ENCODE data around the gene COL28A1. TPM values are rescaled to one million over a fixed set of nuclear protein-coding genes. Genes with fewer than 3 reads are reported as not detected.

Gene COL28A1
- total RNA-seq, 1 experiment from 2014 or later, result 0.26 TPM

GRCh38 chr7:7311001-7311400 lies 224.7 kb downstream of the COL28A1 start:
- DNase-seq (no peak), ATAC-seq (no peak)
- H3F3A ChIP-seq (ENCODE audit: low read length, unreplicated experiment), result no peaks in the 10 kb centered on the region
- H3K27ac ChIP-seq (ENCODE audit: low read length), result no peak overlapping the region
- no peak overlapping the region for H2AFZ ChIP-seq (ENCODE audit: low read length)
- H4K20me1 ChIP-seq (ENCODE audit: low read length), result no peaks in the 10 kb centered on the region
- H3K9me2 ChIP-seq (replicated peaks; ENCODE audit: low read length), result no peaks in the 10 kb centered on the region
- no peaks in the 10 kb centered on the region for H3K36me3 ChIP-seq (ENCODE audit: low read depth, low read length)
- H3K4me1 ChIP-seq (ENCODE audit: insufficient read depth, low read length), result no peaks in the 10 kb centered on the region
- H3K9me3 ChIP-seq (ENCODE audit: low read length), result no peaks in the 10 kb centered on the region
- H3K79me2 ChIP-seq (ENCODE audit: low read length), result no peaks in the 10 kb centered on the region
- TF ChIP-seq EZH2phosphoT487 (IDR thresholded peaks at IDR 0.05; ENCODE audit: borderline replicate concordance, low read length) (no peak), EZH2 (IDR thresholded peaks at IDR 0.05; ENCODE audit: low read length, unreplicated experiment) (no peak), CTCF (conservative IDR thresholded peaks at IDR 0.05; ENCODE audit: low read depth, low read length) (no peak)
- no TSS peak for BruUV-seq (replicated peaks)
- H3K4me3 ChIP-seq (ENCODE audit: low read length), result no peak overlapping the region
- CTCF ChIA-PET, result no interaction called here
- no peak overlapping the region for H3K4me2 ChIP-seq (ENCODE audit: low read length)
- POLR2A ChIA-PET (ENCODE audit: unreplicated experiment), result no interaction called here
- intact Hi-C loops (cut with micrococcal nuclease), result no loop called here
- H3K9ac ChIP-seq (ENCODE audit: low read length), result no peak overlapping the region
- H3K27me3 ChIP-seq (ENCODE audit: low read length), result no peaks in the 10 kb centered on the region

- ATAC-seq (no peak), DNase-seq (no peak)
- no TSS peak for BruUV-seq (replicated peaks)
- H3F3A ChIP-seq (ENCODE audit: low read length, unreplicated experiment), result no peaks in the 10 kb centered on the region
- H3K9ac ChIP-seq (ENCODE audit: low read length), result no peak overlapping the region
- no peak for TF ChIP-seq EZH2phosphoT487 (IDR thresholded peaks at IDR 0.05; ENCODE audit: borderline replicate concordance, low read length)
- no peak for TF ChIP-seq CTCF (conservative IDR thresholded peaks at IDR 0.05; ENCODE audit: low read depth, low read length)
- no peak for TF ChIP-seq EZH2 (IDR thresholded peaks at IDR 0.05; ENCODE audit: low read length, unreplicated experiment)
- CTCF ChIA-PET, result no interaction called here
- no peak overlapping the region for H2AFZ ChIP-seq (ENCODE audit: low read length)
- no peaks in the 10 kb centered on the region for H3K27me3 ChIP-seq (ENCODE audit: low read length)
- no peaks in the 10 kb centered on the region for H4K20me1 ChIP-seq (ENCODE audit: low read length)
- no peaks in the 10 kb centered on the region for H3K36me3 ChIP-seq (ENCODE audit: low read depth, low read length)
- intact Hi-C loops (cut with micrococcal nuclease), result no loop called here
- POLR2A ChIA-PET (ENCODE audit: unreplicated experiment), result interaction anchor here (0.6 kb wide), 1 partner anchor 56 kb away, joined by 3 read pairs; no protein-coding TSS in a partner anchor
- no peaks in the 10 kb centered on the region for H3K79me2 ChIP-seq (ENCODE audit: low read length)
- no peak overlapping the region for H3K27ac ChIP-seq (ENCODE audit: low read length)
- H3K9me2 ChIP-seq (replicated peaks; ENCODE audit: low read length), result no peaks in the 10 kb centered on the region
- H3K4me2 ChIP-seq (ENCODE audit: low read length), result no peak overlapping the region
- no peaks in the 10 kb centered on the region for H3K9me3 ChIP-seq (ENCODE audit: low read length)
- no peaks in the 10 kb centered on the region for H3K4me1 ChIP-seq (ENCODE audit: insufficient read depth, low read length)
- H3K4me3 ChIP-seq (ENCODE audit: low read length), result no peak overlapping the region
Measured at GRCh38 chr7:7309203-7309602, 226.5 kb downstream of the COL28A1 start.

Other genes with a start within 250 kb of the COL28A1 start
- gene MIOS, start 31.0 kb upstream of the COL28A1 start, total RNA-seq (2014; rRNA removed), result 18.6 and 26.6 TPM in 2 replicates
- 6.0 and 8.9 TPM in 2 replicates for gene UMAD1, start 104.9 kb upstream of the COL28A1 start, total RNA-seq (2014; rRNA removed)
- gene RPA3, start 182.7 kb upstream of the COL28A1 start, total RNA-seq (2014; rRNA removed), result 38.9 and 39.3 TPM in 2 replicates